NOMO-1 treated with dmso at 0.1 percent for 144 hours (cell line): Measurements from ENCODE around the gene EXOSC3.
"Not testable (repeated sequence)": the region's sequence is repeated elsewhere in the genome, so short reads cannot be mapped to it uniquely, and the experiment has no call there.

Experiments used
- DNase-seq: peaks from one replicate; lab custom pipeline; 2025; ENCODE audit not compliant: unreplicated experiment; lab: John Stamatoyannopoulos, UW

Gene EXOSC3

DNA sequence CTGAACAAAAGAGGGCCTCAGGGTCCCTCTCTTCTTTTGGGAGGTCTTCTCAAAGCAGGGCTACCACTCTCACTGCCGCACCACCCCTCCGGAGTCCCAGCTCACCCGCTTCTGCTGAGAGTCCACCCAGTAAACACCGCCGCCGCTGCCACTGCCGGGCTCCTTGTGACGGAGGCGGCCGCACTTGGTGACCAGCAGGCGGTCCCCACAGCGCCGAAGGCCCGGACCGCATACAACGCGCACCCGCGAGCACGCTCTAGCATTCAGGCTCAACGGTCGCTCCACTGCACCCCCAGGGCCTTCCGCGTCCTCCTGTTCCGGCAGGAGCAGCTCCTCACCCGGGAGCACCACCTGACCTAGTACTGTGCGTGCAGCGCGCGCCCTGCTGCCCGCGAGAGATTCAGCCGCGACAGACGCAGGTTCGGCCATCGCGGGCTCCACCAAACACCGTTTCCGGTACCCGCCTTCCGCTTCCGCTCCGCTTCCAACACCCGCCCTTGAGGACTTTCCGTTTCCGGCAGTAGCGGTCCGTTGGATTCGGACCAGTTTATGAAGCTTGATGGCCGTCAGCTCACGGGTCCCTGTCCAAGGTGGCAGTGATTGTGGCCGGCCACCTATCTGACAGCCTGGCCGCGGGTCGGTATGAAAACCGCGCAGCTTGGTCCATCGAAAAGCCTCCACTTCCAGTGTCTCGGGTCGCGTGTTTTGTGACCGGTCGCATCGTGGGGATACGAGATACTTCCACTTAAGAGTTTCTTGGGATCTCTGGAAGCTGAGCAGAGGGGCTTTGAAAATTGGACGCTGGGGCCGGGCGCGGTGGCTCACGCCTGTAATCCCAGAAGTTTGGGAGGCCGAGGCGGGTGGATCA, at the start of gene EXOSC3:
EXOSC3 (minus strand) TSS at position 449 of the 868 bp plus-strand sequence; CDS start at position 429, 20 bp downstream.
- peak; percentile 70 for DNase-seq

DNA sequence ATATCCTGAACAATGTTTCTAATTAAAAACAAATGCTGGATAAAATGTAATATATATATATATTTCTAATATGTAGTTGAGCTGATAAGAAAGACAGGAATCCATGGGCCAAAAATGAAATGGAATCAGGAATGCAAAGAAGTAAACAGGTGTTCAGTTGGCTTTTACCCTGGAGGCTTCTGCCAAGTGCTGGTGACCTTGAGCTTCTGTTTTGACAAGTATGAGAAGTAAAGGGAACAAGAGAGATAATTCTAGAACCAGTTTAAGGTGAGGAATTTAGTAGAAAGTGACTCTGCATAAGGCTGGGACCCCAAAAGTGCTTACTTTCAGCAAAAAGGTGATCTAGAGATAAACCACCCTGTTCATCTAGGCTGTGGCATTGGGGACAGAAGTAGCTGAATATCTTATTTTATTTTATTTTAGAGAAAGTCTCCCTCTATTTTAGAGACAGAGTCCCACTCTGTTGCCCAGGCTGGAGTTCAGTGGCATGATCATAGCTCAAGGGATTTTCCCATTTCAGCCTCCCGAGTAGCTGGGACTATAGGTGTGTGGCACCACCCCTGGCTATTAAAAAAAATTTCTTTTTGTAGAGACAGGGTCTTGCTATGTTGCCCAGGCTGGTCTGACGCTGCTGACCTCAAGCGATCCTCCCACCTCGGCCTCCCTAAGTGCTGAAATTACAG, 42.8 kb upstream of the EXOSC3 start:
- DNase-seq, result no peak

GRCh38 chr9:37825174-37825573, 40.3 kb upstream of the EXOSC3 start:
- not testable (repeated sequence) for DNase-seq

DNA sequence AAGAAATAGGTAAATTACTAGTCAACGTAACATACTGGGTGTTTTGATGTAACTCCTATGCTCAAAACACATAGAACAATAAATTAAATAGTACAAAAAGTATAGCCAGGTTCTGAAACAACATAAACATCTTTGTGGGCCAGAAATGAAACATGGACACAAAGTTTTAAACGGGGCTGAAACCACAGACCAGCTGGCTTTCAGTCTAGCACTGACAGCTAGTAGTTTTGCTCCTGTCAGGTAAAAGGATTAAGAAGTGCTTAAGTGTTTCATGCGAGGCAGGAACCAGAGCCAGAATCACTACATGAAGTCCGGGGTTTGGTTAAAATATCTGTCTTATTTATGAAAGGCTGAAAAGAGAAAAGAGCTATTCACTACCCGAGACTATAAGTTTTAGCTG, 35.3 kb upstream of the EXOSC3 start:
- no peak for DNase-seq

DNA sequence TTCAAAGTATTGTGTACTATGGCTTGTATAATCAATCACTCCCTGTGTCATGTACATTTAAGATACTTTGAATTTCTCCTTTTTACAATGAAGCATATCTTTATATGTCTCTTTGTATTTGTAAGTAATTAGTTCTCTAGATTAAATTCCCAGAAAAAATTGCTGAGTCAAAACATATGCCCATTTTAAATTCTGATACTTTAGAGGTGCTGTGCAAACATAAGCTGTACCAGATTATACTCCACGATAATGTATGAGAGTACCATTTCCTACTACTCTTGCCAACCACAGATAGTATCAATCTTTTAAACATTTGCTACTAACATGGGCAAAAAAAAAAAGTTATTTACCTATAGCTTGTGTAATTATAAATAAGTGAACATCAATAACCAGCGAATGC, 34.0 kb upstream of the EXOSC3 start:
- no peak for DNase-seq

DNA sequence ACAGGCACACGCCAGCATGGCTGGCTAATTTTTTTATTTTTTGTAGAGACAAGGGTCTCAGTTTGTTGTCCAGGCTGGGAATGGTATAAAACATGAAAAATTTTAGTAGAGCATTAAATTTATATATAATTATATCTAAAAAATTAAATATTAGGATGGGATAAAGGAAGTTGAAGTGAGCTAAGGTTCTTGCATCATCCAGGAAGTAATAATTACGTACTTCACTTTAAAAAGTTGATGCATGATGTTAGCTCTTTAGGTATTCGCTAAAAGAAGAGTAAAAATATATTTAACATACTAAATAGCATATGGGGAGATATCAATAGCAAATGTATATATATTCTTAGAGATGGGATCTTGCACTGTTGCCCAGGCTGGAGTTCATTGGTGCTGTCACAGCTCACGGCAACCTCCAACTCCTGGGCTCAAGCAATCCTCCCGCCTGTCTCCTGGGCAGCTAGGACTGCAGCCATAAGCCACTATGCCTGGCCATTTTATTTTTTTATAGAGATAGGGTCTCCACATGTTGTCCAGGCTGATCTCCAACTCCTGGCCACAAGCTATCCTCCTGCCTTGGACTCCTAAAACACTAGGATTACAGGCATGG, 28.0 kb upstream of the EXOSC3 start:
- DNase-seq, result no peak

- DNase-seq, result no peak
Observed at GRCh38 chr9:37811906-37812476, 27.1 kb upstream of the EXOSC3 start.

- DNase-seq, result not testable (repeated sequence)
Observed at GRCh38 chr9:37809676-37810075, 24.8 kb upstream of the EXOSC3 start.

DNA sequence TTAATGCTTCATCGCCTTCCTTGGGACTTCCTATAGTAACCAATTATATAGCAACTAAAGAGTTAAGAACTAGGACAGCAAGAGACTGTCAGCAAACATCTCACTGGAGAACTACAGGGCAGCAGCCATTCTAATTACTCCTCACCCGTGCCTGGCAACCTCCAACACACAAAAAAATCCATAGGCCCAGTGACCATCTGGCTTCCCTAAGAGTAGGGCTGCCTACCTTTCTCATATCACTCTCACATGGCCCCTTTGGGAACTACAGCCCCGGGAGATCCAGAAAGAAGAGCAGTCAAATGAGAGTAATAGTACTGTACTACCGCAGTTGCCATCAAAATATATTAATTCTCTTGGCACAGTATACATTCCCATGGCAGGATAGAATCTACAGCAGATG, 21.4 kb upstream of the EXOSC3 start:
- DNase-seq, result no peak

DNA sequence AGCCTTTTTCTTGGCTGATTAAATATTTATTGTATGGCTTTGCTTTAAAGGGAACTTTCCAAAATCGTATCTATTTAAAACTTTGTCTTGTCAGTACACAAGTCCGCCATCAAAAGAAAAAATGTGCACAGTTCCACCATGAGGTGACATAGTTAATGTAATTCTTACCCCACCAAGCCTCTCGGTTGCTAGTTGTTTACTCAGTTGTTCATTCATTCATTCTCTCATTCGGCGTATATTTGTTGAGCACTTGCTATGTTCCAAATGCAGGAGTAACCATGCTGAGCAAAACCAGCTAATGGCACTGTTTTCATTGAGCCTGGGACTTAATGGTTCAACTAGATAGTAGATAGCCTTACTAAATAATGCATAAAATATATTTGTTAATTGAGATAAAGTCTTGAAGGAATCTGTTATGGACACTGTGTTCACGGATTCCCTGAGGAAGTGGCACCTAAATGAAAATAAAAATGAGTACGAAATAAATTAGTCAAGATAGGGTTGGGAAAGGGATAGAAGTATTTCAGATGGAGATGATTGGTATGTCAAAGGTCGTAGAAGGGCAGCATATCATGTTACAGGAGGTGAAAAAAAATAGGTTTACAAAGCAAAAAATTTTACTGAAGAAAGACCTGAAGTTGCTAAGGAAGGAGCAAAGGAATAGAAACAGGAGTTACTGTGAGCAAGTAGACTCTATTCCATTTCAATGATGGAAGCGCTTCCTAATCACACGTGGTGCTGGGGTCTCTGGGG, 17.3 kb upstream of the EXOSC3 start:
- DNase-seq, result no peak

DNA sequence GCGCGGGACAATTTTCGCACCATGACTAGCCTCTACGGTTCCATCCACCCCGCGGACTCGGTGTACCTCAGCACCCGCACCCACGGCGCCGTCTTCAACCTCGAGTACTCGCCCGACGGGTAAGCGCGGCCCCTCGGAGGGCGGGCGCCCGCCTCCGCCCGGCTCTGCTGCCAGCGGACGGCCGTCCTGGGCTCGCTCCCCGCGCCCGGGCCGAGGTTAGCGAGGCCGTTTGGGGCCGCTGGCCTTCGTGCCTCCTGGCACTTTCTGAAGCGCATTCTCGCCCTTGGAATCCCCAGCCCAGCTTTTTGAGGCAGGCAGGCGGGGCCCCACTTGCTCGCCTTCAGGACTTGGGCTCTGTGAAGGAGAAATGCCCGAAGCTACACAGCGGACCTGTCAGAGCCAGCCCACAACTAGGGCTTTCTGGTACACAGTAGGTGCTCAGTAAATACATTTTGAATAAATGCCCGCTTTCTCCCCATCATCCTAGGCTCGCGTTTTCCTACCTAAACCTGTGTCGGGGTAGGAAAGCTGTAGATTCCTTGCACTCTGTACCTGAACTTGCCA, 16.5 kb upstream of the EXOSC3 start:
- DNase-seq, result no peak

GRCh38 chr9:37800631-37801286, 15.9 kb upstream of the EXOSC3 start, which contains the start of gene DCAF10:
Gene DCAF10, plus strand, starts transcription at chr9:37800797. Its CDS starts 70 bp downstream, at chr9:37800867.
- no peak for DNase-seq

- no peak for DNase-seq
Observed at GRCh38 chr9:37798677-37799076, 13.8 kb upstream of the EXOSC3 start.

DNA sequence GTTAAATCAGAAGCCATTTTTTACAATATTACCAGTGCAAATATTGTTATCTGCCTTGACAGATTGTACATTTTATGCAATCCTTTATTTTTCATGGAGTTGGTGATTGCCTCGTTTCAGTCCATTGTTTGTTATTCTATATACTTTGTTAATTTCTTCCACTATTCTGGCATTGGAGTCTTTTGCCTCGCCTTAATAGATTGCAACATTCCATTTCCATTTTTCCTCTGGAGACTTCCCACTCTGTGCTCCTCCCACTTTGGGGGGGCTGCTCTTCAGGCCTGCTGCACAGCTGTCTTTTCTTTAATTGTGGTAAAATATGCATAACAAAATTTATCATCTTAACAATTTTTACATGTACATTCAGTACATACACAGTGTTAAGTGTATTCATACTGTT, 11.4 kb upstream of the EXOSC3 start:
- no peak for DNase-seq

- no peak for DNase-seq
Observed at GRCh38 chr9:37792122-37792521, 7.3 kb upstream of the EXOSC3 start.

GRCh38 chr9:37790096-37790495, 5.2 kb upstream of the EXOSC3 start:
- no peak for DNase-seq

DNA sequence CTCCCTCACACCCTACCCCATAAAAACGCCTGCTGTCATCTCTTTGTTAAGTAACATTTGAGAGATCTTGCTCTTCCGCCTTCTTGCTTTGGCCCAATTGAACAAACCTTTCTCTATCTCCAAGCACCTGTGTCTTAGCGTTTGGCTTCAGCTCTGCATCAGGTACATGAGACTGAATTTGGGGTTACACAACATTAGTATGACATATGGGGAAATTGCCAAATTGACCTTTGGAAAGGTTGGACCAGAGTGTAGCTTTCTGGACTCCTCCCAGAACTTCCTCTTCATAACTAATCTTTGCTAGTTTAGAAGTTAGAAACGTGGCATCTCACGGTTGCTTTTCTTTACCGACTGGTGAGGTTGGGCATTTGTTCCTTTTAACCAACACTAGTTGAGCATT, 3.5 kb upstream of the EXOSC3 start:
- no peak for DNase-seq

DNA sequence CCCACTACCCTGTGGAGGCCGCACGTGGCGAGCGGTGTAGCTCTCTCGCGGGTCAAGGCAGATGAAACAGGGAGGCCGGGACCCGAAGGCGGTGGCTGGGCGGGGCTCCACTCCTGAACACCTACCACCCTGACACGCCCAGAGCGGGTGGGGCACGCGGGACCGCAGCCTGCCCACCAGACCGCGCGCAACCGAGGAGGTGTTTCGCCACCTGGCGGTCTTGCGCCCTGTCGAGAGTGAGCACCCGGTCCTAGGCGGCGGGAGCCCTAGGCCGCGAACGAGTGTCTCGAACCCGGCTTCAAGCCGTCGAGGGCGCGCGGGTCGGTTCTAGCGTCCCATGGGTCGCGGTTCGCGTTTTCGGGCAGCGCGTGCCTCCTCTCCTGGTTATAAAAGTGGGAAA, 2.2 kb upstream of the EXOSC3 start:
- no peak for DNase-seq

- DNase-seq, result no peak
Observed at GRCh38 chr9:37784291-37784615, 611 bp downstream of the EXOSC3 start.

DNA sequence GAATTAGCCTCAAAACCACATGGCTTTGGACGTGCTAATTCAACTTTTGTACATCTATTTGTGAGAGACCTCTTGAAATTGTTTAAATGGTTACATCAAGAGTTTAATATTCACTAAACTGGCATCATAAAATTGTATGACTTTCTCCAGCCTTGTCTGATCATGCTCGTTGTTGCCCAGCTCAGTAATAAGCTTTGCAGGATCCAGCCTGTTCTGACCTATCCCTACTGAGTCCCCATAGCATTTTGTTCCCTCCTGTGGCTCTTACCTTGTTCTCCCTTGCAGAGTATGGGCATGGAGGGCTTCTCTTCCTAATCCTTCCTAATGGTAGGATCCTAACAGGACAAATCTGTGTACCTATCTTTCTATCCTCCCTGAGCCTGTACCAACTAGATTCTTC, 6.3 kb downstream of the EXOSC3 start:
- no peak for DNase-seq
